ENCODE results near the gene FNDC1.

FNDC1 gene

DNA sequence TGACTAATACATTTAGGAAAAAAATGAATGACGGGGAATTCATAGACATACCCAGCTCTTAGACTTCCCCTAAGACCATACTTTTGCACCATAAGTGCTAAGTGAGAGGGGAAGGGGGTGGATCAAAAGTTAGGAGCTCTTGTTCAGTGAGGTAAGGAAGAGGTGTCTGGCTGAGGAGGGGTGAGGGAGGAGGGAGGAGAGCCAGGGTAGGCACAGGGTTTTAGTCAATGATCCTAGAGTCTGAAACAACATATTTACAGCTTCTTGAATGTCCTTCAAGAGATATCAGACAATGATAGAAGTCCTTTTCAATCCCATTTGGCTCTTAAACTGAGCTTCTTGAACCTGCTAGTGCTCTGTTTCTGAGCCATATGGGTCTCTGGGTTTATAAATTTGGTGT, 135.4 kb downstream of the FNDC1 start:
- in situ Hi-C loops (cut with MboI; ENCODE audit: low sequenced_read_pairs): no loop called here

DNA sequence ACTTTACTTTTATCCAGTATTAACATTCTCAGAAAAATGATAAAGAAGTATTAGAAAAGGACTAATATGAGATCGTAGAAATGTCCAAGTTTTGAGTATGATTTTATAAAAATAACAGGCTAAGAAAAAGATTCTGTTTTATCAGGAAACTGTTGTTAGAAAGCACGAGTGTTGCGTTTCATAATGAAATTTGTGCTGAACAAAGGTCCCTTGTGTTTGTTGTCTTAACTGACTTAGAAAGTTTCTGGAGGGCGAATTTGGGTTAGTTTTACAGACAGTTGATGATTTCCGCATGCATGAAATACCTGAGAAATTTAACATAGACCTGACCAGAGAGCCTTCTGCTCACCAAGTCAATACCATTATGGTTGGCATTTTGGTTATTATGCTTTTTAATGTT, 136.0 kb downstream of the FNDC1 start:
- in situ Hi-C loops (cut with MboI; ENCODE audit: low sequenced_read_pairs): no loop called here

DNA sequence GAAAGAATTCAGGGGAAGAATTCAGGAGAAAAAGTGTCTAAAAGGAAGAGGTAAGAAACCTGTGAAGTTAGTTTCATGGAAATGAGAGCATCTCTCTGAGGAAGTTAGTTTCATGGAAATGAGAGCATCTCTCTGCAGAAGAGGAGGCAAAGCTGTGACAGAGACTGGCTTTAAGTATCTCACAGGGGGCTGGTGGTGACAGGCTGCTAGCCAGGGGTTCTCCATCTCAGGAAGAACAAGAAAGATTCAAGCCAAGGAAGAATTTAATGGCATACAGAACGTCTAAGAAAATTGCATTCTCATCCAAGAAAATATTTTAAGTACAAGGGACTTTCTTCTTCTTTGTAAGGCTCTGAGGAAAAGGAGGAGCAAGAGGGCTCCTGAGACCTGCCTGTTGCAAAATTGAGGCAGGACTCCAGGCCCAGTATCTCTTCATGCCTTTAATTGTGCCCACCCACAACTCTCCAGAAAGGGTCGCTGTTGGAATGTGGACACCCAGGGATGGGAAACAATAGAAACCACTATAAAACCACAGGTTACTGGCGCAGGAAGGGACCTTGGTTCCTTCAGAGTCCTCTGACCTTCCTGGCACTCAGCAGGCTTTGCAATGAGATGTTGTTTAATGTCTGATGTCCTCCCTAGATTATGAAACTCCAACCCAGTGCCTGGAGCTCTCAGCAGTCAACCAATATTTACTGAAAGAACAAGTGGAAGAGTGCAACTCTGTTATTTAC, 136.8 kb downstream of the FNDC1 start:
- in situ Hi-C loops (cut with MboI; ENCODE audit: low sequenced_read_pairs): no loop called here

DNA sequence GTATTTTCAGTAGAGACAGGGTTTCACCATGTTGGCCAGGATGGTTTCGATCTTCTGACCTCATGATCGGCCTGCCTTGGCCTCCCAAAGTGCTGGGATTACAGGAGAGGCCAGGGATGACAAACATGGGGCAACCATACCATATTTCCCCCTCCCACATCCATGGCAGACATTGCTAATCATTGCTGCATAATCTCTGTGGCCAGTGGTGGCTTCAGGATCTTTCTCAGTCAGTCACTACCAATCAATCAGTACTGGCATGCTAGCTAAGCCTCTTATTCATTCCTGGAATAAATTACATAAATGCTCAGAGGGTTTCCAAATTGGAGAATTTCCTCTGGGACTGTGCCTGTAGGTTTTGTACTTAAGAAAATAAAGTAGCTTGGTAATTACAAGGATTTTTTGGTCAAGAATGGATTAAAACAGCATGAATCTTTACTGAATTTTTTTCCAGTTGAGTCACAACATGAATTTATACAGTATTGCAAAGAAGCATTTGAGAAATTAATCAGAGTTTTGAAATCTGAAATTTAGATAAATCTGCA, 138.1 kb downstream of the FNDC1 start:
- in situ Hi-C loops (cut with MboI; ENCODE audit: low sequenced_read_pairs): no loop called here

DNA sequence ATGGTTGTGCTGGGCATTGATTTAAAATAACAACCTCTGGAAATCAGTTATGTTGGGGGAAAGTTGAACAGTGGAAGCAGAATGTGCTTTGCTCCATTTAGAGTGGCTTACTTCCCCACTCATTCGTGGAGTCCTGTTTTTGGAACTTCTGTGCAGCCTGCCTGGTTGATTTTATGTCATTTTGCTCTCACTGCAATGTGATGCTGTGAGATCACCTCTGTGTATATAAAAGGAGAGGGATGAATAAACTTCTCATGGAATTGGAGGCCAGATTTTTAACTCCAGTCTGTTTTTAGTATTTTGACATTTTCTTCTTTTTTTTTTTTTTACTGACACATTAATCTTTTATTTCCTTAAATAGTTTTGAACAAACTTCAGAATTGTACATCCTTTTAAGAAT, 139.0 kb downstream of the FNDC1 start:
- in situ Hi-C loops (cut with MboI; ENCODE audit: low sequenced_read_pairs): no loop called here

DNA sequence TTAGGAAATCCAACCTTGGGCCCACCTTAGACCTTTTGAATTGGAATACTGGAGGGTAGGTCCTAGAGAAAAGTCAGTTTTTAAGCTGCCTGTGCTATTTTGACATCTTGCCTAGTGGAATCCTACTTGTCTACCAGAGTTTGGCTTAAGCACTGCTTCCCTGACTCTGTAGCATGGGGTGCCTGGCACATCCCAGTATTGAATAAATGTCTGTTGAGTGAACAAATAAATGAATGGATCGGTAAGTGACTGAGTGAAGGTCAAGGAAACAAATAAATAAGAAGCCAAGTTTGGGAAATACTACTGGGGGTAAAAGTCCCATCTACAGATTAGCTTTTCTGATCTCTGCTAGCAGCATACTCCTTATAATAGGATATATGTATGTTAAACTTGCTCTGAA, 140.5 kb downstream of the FNDC1 start:
- in situ Hi-C loops (cut with MboI; ENCODE audit: low sequenced_read_pairs): no loop called here

DNA sequence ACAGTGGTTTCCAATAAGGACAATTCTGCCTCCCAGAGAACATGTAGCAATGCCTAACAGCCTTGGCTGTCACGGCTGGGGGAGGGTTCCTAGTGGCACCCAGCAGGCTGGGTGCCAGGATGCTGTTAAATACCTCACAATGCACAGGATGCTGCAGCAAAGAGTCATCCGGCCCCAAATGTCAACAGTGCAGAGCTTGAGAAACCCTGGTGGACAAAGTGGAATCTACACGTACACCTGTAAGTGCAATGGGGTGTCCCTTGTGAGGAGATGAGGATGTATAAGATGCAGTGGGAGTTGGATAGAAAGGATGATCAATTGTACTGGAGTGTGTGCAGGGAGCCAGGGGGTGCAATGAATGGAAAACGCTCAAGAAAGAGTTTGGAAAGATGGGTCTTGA, 142.4 kb downstream of the FNDC1 start:
- in situ Hi-C loops (cut with MboI; ENCODE audit: low sequenced_read_pairs): no loop called here

DNA sequence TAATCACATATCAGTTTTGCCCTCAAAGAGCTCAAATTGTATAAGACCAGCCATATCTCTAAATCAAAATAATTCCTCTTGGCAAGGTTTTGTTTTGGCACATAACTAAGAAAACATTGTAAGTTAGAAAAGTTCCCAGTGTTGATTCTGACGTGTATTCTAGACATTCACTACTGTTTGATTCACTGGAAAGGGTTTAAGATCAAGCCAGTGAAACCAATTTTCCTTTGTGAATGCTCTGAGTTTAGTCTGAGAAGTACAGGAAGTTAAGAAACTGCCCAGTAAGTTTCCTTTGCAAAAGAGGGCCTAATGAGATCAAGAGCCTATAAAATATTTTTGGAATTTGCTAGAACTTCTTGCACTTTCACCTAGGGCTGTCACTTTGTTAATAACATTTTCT, 143.0 kb downstream of the FNDC1 start:
- in situ Hi-C loops (cut with MboI; ENCODE audit: low sequenced_read_pairs): no loop called here

DNA sequence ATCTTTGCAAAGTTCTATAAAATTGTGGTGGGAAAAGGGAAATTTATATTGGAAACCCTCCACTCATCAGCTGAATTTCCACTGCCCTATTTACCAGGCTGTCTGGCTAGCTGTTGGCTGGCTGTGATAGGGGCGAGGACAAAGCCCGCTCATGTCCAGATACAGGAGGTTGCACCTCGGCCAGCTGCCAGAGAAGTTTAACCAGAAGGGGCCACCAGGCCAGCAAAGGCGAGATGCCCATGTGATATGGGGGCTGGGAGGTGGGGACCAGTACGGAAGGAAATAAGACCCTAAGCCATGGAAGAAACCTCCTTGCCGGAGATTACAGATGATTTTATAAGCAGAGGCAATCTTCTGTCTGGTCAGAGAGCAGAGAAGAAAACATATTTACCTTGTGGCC, 143.8 kb downstream of the FNDC1 start:
- in situ Hi-C loops (cut with MboI; ENCODE audit: low sequenced_read_pairs): no loop called here

DNA sequence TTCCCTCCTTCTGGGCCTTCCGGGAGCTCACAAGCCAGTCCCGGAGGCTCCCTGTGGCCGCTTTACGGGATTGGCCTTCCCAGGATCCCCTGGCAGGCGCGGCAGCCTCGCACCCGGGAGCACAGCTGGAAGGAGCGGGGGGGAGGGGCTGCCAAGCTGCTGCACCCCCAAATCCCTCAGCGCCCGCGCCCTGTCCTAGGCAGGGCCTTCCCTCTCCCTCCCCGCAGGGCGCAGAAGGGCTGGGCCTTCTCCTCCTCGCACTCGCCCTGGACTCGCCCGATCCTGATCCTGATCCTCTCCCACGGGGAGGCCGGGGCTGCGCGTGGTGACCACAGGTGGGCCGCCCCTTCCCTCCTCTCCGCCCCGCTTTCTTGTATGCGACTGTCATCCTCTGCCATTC, 146.4 kb downstream of the FNDC1 start:
- in situ Hi-C loops (cut with MboI; ENCODE audit: low sequenced_read_pairs): no loop called here

DNA sequence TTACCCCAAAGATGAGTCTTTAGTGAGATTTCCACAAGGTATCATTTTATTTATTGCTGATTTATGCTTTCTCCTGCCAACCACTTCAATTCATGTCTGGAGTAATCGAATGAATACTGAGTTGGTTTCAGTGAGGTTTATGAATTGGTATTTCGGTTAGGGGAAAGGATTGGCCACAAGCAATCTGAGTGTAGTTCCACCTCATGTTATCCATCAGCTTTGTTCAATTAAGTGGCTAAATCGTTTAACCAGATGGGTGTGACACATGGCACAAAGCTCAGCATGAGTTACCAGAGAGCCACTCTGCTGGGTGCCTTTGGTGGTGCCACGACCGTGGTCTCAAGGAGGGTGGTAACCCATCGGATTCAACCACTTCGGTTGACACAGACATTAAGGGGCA, 148.2 kb downstream of the FNDC1 start:
- in situ Hi-C loops (cut with MboI; ENCODE audit: low sequenced_read_pairs): no loop called here

DNA sequence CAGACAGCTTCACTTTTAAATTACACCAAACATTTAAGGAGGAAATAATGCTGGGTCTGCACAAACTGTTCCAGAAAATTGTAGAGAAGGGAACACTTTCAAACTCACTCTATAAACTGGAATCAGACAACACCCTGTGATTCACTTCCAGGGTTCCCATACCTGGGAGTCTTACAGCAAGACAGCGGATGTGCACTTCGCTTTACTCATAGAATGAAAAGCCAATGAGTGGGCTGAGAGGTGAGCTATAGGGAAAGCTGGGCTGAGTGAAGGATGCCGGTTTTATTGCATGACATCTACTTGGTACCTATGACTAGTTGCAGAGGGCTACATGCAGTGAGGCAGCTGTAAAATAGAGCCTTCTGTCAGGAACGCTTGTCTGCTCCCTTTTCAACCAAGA, 152.1 kb downstream of the FNDC1 start:
- in situ Hi-C loops (cut with MboI; ENCODE audit: low sequenced_read_pairs): no loop called here
